ENCODE data around the gene CAND1. TPM values are rescaled to one million over a fixed set of nuclear protein-coding genes. Genes with fewer than 3 reads are reported as not detected.

CAND1 gene
- total and polyA plus RNA-seq, 9 of the 15 experiments (the other 6 are each of a cell fraction or from before 2014, with no cell fraction given), result 24.0 to 167 (median 77.5) TPM

- TF ChIP-seq PATZ1 (CRISPR knock-in tag; IDR thresholded peaks at IDR 0.05; ENCODE audit: borderline replicate concordance) (no peak), FOXM1 (IDR thresholded peaks at IDR 0.05; ENCODE audit: low read depth) (peak; percentile 61), FOXM1 (CRISPR knock-in tag; IDR thresholded peaks at IDR 0.05; ENCODE audit: low read depth) (no peak), ZNF512 (tag; IDR thresholded peaks at IDR 0.05) (no peak), ESRRB (CRISPR knock-in tag; IDR thresholded peaks at IDR 0.05; ENCODE audit: borderline replicate concordance) (no peak), ZNF407 (IDR thresholded peaks at IDR 0.05; ENCODE audit: low read depth) (peak; percentile 38; the same call in 1 of the 2 replicates), NR0B1 (IDR thresholded peaks at IDR 0.05; ENCODE audit: partially characterized antibody) (no peak), ZBTB2 (IDR thresholded peaks at IDR 0.05) (peak; percentile 91), CHCHD3 (CRISPR knock-in tag; IDR thresholded peaks at IDR 0.05) (no peak)
These were observed at the start of gene CAND1 (continued) for GRCh38 chr12:67268896-67269632.

Data from K562 (cell line).